ENCODE measurements around the gene PTGDS. TPM values are rescaled to one million over a fixed set of nuclear protein-coding genes. Genes with fewer than 3 reads are reported as not detected.

PTGDS gene
- 67.9 and 135 TPM in 2 replicates for polyA plus RNA-seq

DNA sequence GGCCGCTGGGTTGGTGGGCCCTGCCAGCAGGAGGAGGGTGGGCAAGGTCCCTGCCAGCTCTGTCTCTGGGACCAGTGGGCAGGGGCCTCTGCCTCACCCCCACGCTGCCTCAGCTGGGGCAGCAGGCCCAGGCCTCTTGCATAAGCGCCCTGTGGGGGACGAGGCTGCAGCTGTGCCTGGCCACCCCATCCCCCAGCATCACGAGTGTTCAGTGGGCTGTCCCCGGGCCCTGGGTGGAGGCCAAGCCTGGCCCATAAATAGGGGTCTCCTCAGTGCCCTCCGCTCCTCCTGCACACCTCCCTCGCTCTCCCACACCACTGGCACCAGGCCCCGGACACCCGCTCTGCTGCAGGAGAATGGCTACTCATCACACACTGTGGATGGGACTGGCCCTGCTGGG lies at the start of gene PTGDS:
PTGDS (plus strand) TSS at position 282 of the 400 bp plus-strand sequence; CDS start at position 357, 75 bp downstream.

DNA sequence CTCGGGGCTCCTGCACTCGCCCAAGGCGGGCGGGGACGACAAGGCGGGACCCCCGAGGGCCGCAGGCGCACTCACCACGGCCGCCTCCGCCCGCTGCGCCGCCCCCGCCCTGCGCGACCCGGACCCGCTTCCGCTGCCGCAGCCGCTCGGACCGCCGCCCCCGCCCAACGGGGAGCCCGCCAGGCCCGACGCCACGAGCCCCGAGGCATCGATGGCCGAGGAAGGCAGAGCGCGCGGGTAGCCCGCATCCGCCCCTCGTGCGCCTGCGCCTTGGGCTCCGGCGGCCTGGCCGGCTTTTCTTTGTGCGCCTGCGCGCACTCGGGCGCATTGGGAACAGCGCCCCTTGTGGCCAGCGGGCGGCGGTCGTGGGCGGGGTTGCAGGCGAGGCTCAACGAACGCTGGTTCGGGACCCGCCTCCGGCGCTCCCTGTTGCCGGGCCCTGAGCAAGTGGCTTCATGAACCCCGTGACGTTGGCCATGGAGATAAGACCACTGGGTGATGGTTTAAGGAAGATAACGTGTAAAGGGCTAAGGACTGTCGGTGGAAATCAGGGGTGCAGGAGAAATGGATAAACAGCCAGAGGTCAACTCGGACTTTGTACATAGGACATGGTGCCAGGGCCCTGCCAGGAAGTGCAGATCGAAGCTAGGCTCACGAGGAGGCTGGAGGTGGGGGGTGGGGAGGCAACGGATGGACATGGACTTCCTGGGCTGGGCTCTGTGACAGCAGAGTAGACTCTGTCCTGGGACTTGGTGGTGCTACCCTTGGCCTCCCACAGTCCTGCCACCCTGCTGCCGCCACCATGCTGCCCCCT lies 32.6 kb upstream of the PTGDS start, which contains the start of the genes C8G and FBXW5:
C8G (plus strand) TSS at position 725 of the 814 bp plus-strand sequence; CDS start at position 803, 78 bp downstream.
FBXW5 (minus strand) TSS at position 220 of the 814 bp plus-strand sequence. CDS start 655 bp downstream, outside the sequence.

DNA sequence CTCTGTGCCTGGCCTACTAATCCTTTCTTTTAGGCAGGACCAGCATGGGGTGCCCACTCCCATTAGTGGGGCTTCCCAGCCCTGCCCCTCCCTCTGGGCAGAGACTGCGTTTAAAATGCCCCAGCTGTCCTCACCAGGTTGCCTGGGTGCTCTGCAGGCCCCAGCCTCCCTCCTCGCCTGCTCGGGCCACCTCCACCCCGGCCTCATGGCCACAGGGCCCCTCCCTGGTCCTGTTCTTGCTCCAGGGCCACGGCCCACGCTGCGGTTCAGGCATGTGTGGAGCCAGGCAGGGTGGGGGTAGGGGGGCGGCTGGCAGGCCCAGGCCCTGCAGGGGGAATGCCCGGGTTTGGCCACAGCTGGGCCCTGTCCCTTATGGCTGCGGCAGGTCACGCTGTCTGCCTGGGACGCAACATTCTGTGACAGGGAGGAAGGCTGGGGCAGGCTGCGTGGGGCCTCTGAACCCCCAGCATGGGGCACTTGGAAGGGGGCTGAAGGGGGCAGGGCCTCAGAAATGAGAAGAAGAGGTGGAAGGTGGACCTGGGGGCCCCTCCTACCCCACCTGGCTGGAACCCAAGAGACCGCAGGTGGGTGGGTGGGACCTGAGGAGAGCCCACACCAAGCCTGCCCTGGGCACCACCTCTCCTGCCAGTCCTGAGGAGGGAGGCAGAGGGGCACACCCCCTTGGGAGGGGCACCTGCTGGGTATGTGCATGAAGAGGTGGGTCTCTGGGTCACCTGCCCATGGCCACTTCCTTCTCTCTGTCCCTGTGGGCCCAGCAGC lies 25.6 kb upstream of the PTGDS start, which contains the start of gene LCN12:
LCN12 (plus strand) TSS at position 733 of the 780 bp plus-strand sequence. CDS start 55 bp downstream, outside the sequence.

DNA sequence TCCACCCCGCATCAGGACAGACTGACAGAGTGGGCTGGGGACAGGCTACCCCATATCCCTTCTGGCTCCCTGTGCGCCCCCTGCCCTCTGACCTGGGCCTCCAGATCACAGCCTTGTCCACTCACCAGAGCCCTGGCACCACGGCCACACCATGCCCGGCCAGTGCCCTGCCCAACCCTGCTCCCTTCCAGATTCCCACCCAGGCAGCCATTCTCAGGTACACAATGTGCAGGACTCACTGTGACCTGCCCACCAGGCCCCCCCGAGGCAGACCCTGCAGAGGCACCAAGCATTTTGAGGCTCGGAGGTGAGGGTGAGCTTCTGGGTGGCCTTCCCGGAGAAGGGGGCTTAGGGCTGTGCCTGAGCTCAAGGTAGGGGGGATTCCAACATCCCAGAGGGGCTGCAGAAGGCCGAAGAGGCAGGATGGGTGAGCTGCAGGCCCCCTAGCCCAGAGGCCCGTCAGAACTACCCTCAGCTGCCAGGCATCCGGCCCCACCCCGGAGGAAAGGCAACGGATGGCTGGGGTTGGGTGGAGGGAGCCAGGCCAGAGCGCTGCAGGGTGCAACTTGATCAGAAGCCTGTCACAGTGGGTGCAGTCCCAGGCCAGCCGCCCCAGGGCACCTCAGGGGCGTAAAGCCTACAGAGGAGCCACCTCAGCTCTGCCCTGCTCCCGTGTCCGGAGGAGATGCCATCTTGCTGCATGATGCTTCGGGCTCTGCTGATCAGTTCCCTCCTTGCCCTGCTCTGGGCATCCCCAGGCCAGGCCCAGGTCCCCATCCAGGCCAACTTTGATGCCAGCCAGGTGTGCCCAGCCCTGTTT lies 5.1 kb downstream of the PTGDS start, which contains the start of gene LCNL1:
LCNL1 (plus strand) TSS at position 762 of the 820 bp plus-strand sequence. CDS start 594 bp downstream, outside the sequence.

DNA sequence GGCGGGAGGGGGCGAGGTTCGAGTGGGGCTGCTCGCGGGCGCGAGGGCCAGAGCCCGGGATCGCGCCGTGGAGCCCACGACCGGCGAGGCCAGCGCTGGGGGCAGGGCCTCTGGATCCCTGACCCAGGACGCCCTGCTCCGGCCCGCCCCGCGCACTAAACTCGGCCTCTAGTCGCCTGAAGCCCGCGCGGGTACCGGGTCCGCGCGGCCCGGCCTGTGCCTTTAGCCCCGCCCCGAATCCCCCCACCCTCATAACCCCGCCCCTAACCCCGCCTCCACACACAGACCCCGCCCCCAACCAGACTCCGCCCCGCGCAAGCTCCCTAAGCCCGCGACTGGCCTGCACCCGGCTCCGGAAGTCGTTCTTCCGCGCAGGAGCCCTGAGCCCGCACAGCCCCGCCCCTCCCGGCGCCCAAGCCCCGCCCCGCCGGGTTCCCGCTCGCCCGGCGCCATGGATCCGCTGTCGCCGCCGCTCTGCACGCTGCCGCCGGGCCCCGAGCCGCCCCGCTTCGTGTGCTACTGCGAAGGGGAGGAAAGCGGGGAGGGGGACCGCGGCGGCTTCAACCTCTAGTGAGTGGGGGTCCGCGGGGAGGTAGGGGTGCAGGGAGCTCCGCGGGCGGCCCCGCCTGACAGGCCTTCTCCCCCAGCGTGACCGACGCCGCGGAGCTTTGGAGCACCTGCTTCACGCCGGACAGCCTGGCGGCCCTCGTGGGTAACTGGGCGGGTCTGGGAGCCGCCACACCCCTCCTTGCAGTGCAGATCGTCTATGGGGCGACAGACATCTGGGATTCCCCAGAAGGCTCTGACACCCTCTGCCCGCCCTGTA lies 14.9 kb downstream of the PTGDS start, which contains the start of gene PAXX:
PAXX (plus strand) TSS at position 430 of the 826 bp plus-strand sequence; CDS start at position 452, 22 bp downstream.

DNA sequence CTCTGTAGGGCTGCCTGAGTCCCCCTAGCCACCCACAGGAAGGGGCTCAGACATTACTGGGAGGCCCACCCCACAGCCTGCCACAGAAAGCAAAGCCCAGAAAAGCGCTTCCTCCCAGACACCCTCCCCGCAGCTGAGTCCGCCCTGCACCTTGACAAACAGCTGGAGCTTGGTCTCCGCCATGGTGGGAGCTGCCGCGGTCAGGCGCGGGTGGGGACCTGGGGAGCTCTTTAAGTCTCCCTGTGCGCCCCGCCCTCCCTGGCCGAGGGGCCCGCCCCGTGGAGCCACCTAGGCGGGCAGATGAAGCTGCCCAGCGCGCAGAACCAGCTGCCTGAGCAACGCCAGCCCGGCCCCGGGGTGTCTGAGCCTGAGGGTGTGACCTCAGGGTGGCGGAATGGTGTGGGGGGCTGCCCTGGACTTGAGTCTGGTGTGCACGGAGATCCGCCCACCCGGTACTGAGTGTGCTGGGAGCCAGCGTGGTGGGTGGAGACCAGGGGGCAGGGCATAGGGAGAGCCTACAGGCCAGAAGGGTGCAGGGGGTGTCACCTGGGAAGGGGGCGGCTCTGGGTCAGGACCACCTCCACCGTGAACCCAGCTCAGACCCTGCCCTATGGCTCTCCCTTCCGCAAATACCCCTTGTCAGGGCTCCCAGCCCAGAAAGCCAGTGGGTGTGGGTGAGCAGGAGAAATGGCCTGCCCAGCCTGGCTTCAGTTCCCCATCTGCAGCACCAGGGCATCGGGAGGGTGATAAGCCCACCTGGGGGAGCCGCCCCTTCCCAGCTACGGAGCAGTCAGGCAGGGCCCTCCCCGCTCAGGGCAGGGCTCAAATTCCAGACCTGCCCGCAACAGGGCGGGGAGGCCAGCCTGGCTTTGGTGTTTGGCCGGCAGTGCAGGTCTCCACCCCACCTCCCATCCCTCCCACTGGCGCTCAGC lies 19.3 kb downstream of the PTGDS start, which contains the start of gene CLIC3:
CLIC3 (minus strand) TSS at position 208 of the 932 bp plus-strand sequence; CDS start at position 183, 25 bp downstream.

DNA sequence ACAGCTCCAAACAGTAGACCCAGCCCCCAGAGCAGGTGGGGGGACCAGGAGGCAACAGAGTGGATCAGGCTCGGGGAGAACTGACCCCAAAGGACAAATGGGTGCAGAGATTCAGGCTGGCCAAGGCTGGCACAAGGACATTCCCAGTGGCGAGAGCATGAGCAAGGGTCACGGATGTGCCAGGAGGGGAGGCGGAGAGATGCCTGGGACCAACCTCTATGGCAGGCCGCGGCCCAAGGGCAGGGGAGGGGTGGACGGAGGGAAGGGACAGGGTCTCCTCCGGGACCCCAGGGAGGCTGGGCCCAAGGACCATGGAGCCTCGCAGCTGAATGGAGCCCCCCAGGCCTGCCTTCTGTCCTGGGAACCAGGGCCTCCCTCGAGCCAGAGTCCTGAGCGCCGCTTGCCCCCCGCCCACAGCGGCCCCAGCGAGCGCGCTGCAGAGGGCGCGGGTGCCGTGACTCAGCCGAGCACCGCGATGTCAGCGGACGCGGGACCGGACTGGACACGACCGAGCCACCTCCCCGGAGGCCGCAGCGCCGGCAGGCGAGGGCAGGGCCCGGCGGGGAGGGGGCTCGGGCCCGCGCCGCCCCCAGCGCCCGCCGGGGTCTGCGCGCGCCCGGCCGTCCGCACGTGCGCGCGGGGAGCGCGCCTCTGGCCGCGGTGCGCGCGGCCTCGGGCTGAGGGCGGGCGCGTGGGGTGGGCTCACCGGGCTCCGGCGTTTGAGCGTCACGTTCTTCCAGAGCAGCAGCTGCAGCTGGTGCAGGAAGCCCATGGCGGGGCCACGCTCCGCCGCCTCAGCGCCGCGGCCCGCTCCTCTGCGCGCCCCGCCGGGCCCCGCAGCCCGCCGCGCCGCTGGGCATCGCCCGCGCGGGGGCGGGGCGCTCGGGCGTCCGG lies 50.3 kb downstream of the PTGDS start, which contains the start of gene ABCA2:
ABCA2 (minus strand) TSS at position 869 of the 894 bp plus-strand sequence; CDS start at position 772, 97 bp downstream.

Other genes with a start within 250 kb of the PTGDS start
- not detected in 2 replicates for gene LCN10, start 234.6 kb upstream of the PTGDS start, polyA plus RNA-seq
- not detected in 2 replicates for gene LCN6, start 229.0 kb upstream of the PTGDS start, polyA plus RNA-seq
- 1.1 TPM in 1 of 2 replicates, not detected in the other for gene LCN8, start 219.3 kb upstream of the PTGDS start, polyA plus RNA-seq
- not detected in 2 replicates for gene LCN15, start 213.0 kb upstream of the PTGDS start, polyA plus RNA-seq
- gene TMEM141, start 186.2 kb upstream of the PTGDS start, polyA plus RNA-seq, result 91.0 and 93.8 TPM in 2 replicates
- not detected in 2 replicates for gene CCDC183, start 181.2 kb upstream of the PTGDS start, polyA plus RNA-seq
- 1.2 and 1.9 TPM in 2 replicates for gene RABL6, start 169.6 kb upstream of the PTGDS start, polyA plus RNA-seq
- not detected in 2 replicates for gene AJM1, start 135.0 kb upstream of the PTGDS start, polyA plus RNA-seq
- gene PHPT1, start 128.1 kb upstream of the PTGDS start, polyA plus RNA-seq, result 274 and 285 TPM in 2 replicates
- 0.12 and 0.14 TPM in 2 replicates for gene MAMDC4, start 125.2 kb upstream of the PTGDS start, polyA plus RNA-seq
- gene EDF1, start 111.2 kb upstream of the PTGDS start, polyA plus RNA-seq, result 421 and 539 TPM in 2 replicates
- gene TRAF2, start 91.0 kb upstream of the PTGDS start, polyA plus RNA-seq, result 1.1 and 1.4 TPM in 2 replicates
- 0.56 and 2.2 TPM in 2 replicates for gene FBXW5, start 32.8 kb upstream of the PTGDS start, polyA plus RNA-seq
- 0.90 TPM in 1 of 2 replicates, not detected in the other for gene C8G, start 32.3 kb upstream of the PTGDS start, polyA plus RNA-seq
- not detected in 2 replicates for gene LCN12, start 25.2 kb upstream of the PTGDS start, polyA plus RNA-seq
- gene LCNL1, start 5.5 kb downstream of the PTGDS start, polyA plus RNA-seq, result not detected in 2 replicates
- gene PAXX, start 14.9 kb downstream of the PTGDS start, polyA plus RNA-seq, result 4.7 TPM in 2 replicates
- not detected in 2 replicates for gene CLIC3, start 19.1 kb downstream of the PTGDS start, polyA plus RNA-seq
- gene ABCA2, start 50.7 kb downstream of the PTGDS start, polyA plus RNA-seq, result 0.60 and 0.74 TPM in 2 replicates
- not detected in 2 replicates for gene FUT7, start 54.6 kb downstream of the PTGDS start, polyA plus RNA-seq
- 10.3 and 19.0 TPM in 2 replicates for gene NPDC1, start 68.7 kb downstream of the PTGDS start, polyA plus RNA-seq
- not detected in 2 replicates for gene ENTPD2, start 76.6 kb downstream of the PTGDS start, polyA plus RNA-seq
- gene SAPCD2, start 93.1 kb downstream of the PTGDS start, polyA plus RNA-seq, result 0.24 TPM in 1 of 2 replicates, not detected in the other
- gene UAP1L1, start 100.0 kb downstream of the PTGDS start, polyA plus RNA-seq, result not detected in 2 replicates
- 5.7 and 15.4 TPM in 2 replicates for gene MAN1B1, start 109.5 kb downstream of the PTGDS start, polyA plus RNA-seq
- 9.9 and 22.2 TPM in 2 replicates for gene DPP7, start 137.2 kb downstream of the PTGDS start, polyA plus RNA-seq
- 21.4 and 26.3 TPM in 2 replicates for gene GRIN1, start 161.7 kb downstream of the PTGDS start, polyA plus RNA-seq
- not detected in 2 replicates for gene LRRC26, start 192.5 kb downstream of the PTGDS start, polyA plus RNA-seq
- not detected in 2 replicates for gene TMEM210, start 194.6 kb downstream of the PTGDS start, polyA plus RNA-seq
- 0.71 TPM in 1 of 2 replicates, not detected in the other for gene ANAPC2, start 211.1 kb downstream of the PTGDS start, polyA plus RNA-seq
- 7.4 and 25.2 TPM in 2 replicates for gene SSNA1, start 211.2 kb downstream of the PTGDS start, polyA plus RNA-seq
- gene TPRN, start 223.2 kb downstream of the PTGDS start, polyA plus RNA-seq, result 0.44 and 0.99 TPM in 2 replicates
- 21.0 and 30.3 TPM in 2 replicates for gene TMEM203, start 228.1 kb downstream of the PTGDS start, polyA plus RNA-seq
- gene NDOR1, start 228.2 kb downstream of the PTGDS start, polyA plus RNA-seq, result 0.10 and 0.11 TPM in 2 replicates
- gene RNF208, start 244.7 kb downstream of the PTGDS start, polyA plus RNA-seq, result 2.6 and 5.0 TPM in 2 replicates
- 0.26 TPM in 1 of 2 replicates, not detected in the other for gene CYSRT1, start 247.7 kb downstream of the PTGDS start, polyA plus RNA-seq
- not detected in 2 replicates for gene RNF224, start 250.0 kb downstream of the PTGDS start, polyA plus RNA-seq

All from Purkinje cell (primary cell).